Activated T-cell treated with anti-CD3 and anti-CD28 coated beads for 48 hours (primary cell): ENCODE data around the gene PNPLA6.
A peak's percentile ranks its signal among the peaks of the same experiment; 100 is the strongest.
"Not testable (repeated sequence)": the region's sequence is repeated elsewhere in the genome, so short reads cannot be mapped to it uniquely, and the experiment has no call there.

Experiments
- DNase-seq: peaks from one replicate; pipeline ENCODE4 v3.0.0-alpha.2; 2020; ENCODE audit warnings: low read depth

The PNPLA6 gene

DNA sequence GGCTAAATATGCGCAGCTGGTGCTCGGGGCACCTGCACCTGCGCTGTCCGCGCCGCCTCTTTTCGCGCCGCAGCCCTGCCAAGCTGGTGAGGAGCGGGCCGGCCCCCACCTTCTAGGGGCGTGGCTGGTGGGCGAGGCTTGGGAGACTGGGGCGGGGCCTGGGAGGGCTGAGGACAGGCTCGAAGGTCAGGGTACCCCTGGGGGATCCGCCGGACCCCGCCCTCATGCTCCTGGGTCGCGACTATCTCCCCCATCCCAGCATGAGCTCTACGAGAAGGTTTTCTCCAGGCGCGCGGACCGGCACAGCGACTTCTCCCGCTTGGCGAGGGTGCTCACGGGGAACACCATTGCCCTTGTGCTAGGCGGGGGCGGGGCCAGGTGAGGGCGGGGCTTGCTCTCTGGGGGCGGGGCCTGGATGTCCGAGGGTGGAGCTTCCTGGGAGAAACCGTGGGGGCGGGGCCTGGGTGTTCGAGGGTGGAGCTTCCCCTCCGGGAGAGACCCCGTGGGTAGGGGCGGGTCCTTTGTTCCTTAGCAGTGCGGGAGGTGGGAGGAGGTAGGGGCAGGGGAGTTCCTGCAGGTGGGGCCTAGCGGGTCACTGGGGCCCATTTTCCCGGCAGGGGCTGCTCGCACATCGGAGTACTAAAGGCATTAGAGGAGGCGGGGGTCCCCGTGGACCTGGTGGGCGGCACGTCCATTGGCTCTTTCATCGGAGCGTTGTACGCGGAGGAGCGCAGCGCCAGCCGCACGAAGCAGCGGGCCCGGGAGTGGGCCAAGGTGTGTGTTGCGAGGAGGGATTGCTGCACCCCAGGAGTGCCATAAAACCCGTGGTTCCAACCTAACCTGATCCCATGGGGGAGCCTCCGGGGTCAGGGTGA is 19.7 kb downstream of the PNPLA6 start:
- peak; percentile 30 for DNase-seq

GRCh38 chr19:7556696-7557315 is 21.3 kb downstream of the PNPLA6 start:
- no peak for DNase-seq

DNA sequence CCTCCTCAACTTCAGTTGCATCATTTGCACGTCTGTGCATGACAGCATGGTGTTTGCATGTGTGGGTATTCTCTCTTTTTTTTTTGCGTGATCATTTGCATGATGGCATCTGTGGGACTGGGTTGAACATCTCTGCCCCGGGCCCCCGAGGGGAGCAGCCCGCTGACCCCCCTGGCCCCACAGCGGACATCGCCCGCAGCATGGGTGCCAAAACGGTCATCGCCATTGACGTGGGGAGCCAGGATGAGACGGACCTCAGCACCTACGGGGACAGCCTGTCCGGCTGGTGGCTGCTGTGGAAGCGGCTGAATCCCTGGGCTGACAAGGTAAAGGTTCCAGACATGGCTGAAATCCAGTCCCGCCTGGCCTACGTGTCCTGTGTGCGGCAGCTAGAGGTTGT is 23.1 kb downstream of the PNPLA6 start:
- no peak for DNase-seq

GRCh38 chr19:7559102-7559501 is 23.6 kb downstream of the PNPLA6 start:
- no peak for DNase-seq

- DNase-seq: no peak
These were observed 24.7 kb downstream of the PNPLA6 start for GRCh38 chr19:7560255-7560654.

DNA sequence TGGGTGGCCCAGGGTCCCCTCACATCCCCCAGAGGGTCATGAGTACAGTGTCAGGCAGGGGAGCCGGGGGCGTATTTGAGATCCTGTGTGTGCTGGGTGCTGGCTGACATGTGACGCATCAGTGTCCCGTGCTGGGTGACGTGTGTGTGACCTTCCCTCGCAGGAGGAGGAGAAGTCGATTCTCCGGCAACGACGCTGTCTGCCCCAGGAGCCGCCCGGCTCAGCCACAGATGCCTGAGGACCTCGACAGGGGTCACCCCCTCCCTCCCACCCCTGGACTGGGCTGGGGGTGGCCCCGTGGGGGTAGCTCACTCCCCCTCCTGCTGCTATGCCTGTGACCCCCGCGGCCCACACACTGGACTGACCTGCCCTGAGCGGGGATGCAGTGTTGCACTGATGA is 25.8 kb downstream of the PNPLA6 start:
- no peak for DNase-seq

GRCh38 chr19:7562646-7563393 is 27.3 kb downstream of the PNPLA6 start:
- no peak for DNase-seq

- no peak for DNase-seq
These were observed 29.3 kb downstream of the PNPLA6 start for GRCh38 chr19:7564866-7565265.

GRCh38 chr19:7565332-7565731 is 29.8 kb downstream of the PNPLA6 start:
- no peak for DNase-seq

- DNase-seq: no peak
These were observed 35.2 kb downstream of the PNPLA6 start for GRCh38 chr19:7570761-7571160.

- DNase-seq: no peak
These were observed 40.0 kb downstream of the PNPLA6 start for GRCh38 chr19:7575434-7576040.

- DNase-seq: not testable (repeated sequence)
These were observed 41.9 kb downstream of the PNPLA6 start for GRCh38 chr19:7577422-7577821.

DNA sequence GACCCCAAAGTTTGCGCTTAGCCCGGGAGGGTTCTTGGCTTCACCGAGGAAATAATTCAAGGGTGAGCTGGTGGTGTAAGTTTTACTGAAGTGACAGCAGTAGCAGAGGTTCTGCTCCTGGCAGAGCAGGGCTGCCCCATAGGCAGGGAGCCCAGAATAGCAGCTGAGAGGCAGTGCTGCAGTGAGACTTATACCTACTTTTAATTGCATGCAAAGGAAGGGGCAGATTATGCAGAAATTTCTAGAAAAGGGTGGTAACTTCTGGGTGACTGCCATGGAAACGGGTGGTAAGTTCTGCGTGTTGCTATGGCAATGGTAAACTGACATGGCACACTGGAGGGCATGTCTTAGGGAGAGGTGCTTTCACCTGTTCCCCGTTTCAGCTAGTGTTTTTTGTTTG is 42.6 kb downstream of the PNPLA6 start:
- no peak for DNase-seq

DNA sequence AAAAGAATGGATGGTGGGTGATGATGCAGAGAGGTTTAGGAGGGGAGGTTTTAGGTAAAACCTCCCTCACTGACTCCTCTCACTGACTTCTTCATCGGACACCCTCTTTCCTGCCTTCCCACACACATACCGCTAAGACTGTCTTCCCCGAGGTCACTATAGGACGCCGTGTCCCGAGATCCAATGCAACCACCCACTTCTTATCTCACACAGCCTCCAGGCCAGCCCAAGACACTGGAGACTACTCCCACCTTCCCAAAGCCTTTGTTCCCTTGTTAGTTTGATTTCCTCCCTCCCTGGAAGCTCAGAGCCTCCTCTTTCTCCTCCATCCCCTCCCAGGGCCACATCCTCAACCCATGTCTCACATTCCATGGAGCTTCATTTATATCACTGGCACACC is 43.7 kb downstream of the PNPLA6 start:
- no peak for DNase-seq

DNA sequence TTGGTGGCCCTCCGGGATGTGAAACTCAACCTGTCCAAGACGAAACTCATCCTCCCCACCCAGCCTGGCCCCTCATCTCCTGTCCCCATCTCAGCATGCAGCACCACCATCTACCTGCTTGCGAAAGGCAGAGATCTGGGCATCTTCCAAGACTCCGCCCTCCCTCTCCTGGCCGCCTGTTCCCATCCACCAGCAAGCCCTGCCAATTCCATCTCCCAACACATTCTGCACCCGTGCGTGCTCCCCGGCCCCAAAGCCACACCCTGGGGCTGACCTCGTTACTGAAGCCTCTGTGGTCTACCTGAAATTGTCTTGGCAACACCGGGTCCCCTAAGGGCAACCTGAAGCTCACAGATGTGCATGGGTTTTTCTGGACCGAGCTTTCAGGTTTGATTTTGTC is 46.9 kb downstream of the PNPLA6 start:
- DNase-seq: no peak

GRCh38 chr19:7589822-7590221 is 54.3 kb downstream of the PNPLA6 start:
- no peak for DNase-seq

GRCh38 chr19:7590256-7590655 is 54.7 kb downstream of the PNPLA6 start:
- DNase-seq: no peak

- peak; percentile 47 for DNase-seq
These were observed 60.1 kb downstream of the PNPLA6 start, which contains the start of gene CAMSAP3 for GRCh38 chr19:7595466-7596133. Gene CAMSAP3 (plus strand): TSS chr19:7595863. CDS start chr19:7596003, 140 bp downstream.

DNA sequence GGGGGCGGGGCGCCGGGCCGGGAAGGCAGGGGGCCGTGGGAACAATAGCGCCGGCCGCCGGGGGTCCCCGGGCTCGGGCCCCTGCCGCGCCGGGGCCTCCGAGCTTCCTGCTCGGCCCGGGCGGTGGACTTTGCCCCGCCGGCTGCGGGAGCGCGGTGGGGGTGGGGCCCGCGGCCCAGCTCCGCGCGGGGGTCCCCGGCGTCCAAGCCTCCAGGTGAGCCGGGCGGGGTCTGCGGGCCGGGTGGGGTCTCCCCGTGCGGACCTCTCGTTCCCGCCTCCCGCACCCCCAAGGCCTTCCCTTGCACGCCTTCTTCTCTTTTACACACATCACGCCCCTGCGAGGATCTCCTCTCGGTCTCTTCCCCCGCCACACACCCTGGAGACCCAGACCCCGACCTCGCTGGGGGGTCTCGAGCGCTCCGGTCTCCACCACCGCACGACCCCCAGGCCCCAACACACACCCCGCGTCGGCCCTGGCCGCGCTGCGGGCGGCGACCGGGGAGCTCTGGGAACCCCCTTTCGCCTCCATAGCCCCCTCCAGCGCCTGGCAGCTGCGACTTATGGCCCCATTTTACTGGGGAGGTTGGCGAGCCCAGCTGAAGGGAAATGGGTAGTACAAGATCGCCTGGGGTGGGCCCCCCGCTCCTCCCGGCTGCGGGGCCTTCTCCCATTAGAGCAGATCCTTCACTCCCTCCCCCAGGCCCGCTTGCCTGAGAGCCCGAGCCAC is 60.9 kb downstream of the PNPLA6 start:
- no peak for DNase-seq

- no peak for DNase-seq
These were observed 62.2 kb downstream of the PNPLA6 start for GRCh38 chr19:7597689-7598088.

GRCh38 chr19:7598180-7598579 is 62.7 kb downstream of the PNPLA6 start:
- DNase-seq: no peak
